HEK293 (cell line): ENCODE results near the gene ZNF385C.
"Not testable (repeated sequence)": the region's sequence is repeated elsewhere in the genome, so short reads cannot be mapped to it uniquely, and the experiment has no call there.

Source experiments
- CTCF ChIA-PET: fragments of 350-600 bp; formaldehyde crosslinking; extraction: SDS; loops from one replicate; lab custom pipeline; 2021; ENCODE audit warnings: antibody characterized with exemption; lab: Yijun Ruan, JAX
- POLR2A ChIA-PET: fragments of 300-600 bp; formaldehyde crosslinking; extraction: SDS; loops from one replicate; lab custom pipeline; 2020; ENCODE audit warnings: antibody characterized with exemption, inconsistent platforms; lab: Yijun Ruan, JAX
- H3K27ac ChIP-seq: fragments of 200-500 bp; sonication (Bioruptor generic); 2 replicates; pipeline ENCODE4 v1.5.1; 2014; ENCODE audit warnings: low read depth, low read length, control low read depth, inconsistent platforms; ENCODE audit errors: extremely low read depth
- H3K36me3 ChIP-seq, 2 experiments: fragments of 200-500 bp in 1 of 2; sonication (Bioruptor generic) in 1 of 2; 1 replicate in 1 of 2; 2 replicates in 1 of 2; pipeline ENCODE4 v1.5.1; 2014 to 2017; ENCODE audit warnings: inconsistent platforms in 2 of 2, low read length in 2 of 2; ENCODE audit not compliant: control insufficient read depth in 2 of 2, insufficient read depth in 1 of 2
- H3K4me1 ChIP-seq: fragments of 200-500 bp; sonication (Bioruptor generic); 2 replicates; pipeline ENCODE4 v1.5.1; 2014; ENCODE audit warnings: mild to moderate bottlenecking, low read length, inconsistent platforms; ENCODE audit not compliant: control insufficient read depth, insufficient read depth
- H3K4me3 ChIP-seq: 2 replicates; pipeline ENCODE4 v1.5.1; 2011; ENCODE audit warnings: low read depth, mild to moderate bottlenecking, control low read depth, low read length, moderate library complexity
- H3K9me3 ChIP-seq: fragments of 200-500 bp; sonication (Bioruptor generic); 2 replicates; pipeline ENCODE4 v1.5.1; 2014; ENCODE audit warnings: low read depth, low read length, inconsistent platforms; ENCODE audit not compliant: control insufficient read depth, insufficient read depth
- GLIS1 ChIP-seq: fragments of 450-650 bp; formaldehyde crosslinking; IDR thresholded peaks from 2 replicates; pipeline ENCODE4 v1.5.1; 2016; ENCODE audit warnings: missing biosample characterization, missing genetic modification characterization
- HOXC10 ChIP-seq: sonication (generic); formaldehyde crosslinking; IDR thresholded peaks from 2 replicates; pipeline ENCODE4 v1.8.1; 2023; ENCODE audit warnings: mild to moderate bottlenecking, missing genetic modification reagents
- KLF1 ChIP-seq: fragments of 450-650 bp; formaldehyde crosslinking; IDR thresholded peaks from 2 replicates; pipeline ENCODE4 v1.5.1; 2016; ENCODE audit warnings: missing biosample characterization, missing genetic modification characterization
- PRDM2 ChIP-seq: fragments of 450-650 bp; formaldehyde crosslinking; IDR thresholded peaks from 2 replicates; pipeline ENCODE4 v1.5.1; 2016; ENCODE audit warnings: missing biosample characterization, missing genetic modification characterization, borderline replicate concordance
- SCRT2 ChIP-seq: fragments of 450-650 bp; formaldehyde crosslinking; IDR thresholded peaks from 2 replicates; pipeline ENCODE4 v1.5.1; 2016; ENCODE audit warnings: missing biosample characterization, missing genetic modification characterization
- ZBTB17 ChIP-seq: fragments of 450-650 bp; formaldehyde crosslinking; IDR thresholded peaks from 2 replicates; pipeline ENCODE4 v1.5.1; 2016; ENCODE audit warnings: missing biosample characterization, missing genetic modification characterization
- ZNF10 ChIP-seq: fragments of 450-650 bp; formaldehyde crosslinking; IDR thresholded peaks from 2 replicates; pipeline ENCODE4 v1.5.1; 2017; ENCODE audit warnings: missing biosample characterization, missing genetic modification characterization
- ZNF140 ChIP-seq: fragments of 450-650 bp; formaldehyde crosslinking; IDR thresholded peaks from 2 replicates; pipeline ENCODE4 v1.5.1; 2016; ENCODE audit warnings: missing biosample characterization, missing genetic modification characterization
- ZNF184 ChIP-seq: fragments of 450-650 bp; IDR thresholded peaks from 2 replicates; pipeline ENCODE4 v1.5.1; 2018; ENCODE audit warnings: missing biosample characterization, mild to moderate bottlenecking, missing genetic modification characterization
- ZNF280D ChIP-seq: fragments of 450-650 bp; formaldehyde crosslinking; IDR thresholded peaks from 2 replicates; pipeline ENCODE4 v1.5.1; 2016; ENCODE audit warnings: missing biosample characterization, missing genetic modification characterization
- ZNF426 ChIP-seq: fragments of 450-650 bp; formaldehyde crosslinking; IDR thresholded peaks from 2 replicates; pipeline ENCODE4 v1.5.1; 2017; ENCODE audit warnings: missing biosample characterization, missing genetic modification characterization, mild to moderate bottlenecking, inconsistent platforms, moderate library complexity
- ZNF473 ChIP-seq: fragments of 450-650 bp; formaldehyde crosslinking; IDR thresholded peaks from 2 replicates; pipeline ENCODE4 v1.5.1; 2017; ENCODE audit warnings: missing biosample characterization, missing genetic modification characterization
- ZNF514 ChIP-seq: fragments of 450-650 bp; formaldehyde crosslinking; IDR thresholded peaks from 2 replicates; pipeline ENCODE4 v1.5.1; 2016; ENCODE audit warnings: missing biosample characterization, missing genetic modification characterization
- ZNF585B ChIP-seq: fragments of 450-650 bp; formaldehyde crosslinking; IDR thresholded peaks from 2 replicates; pipeline ENCODE4 v1.5.1; 2016; ENCODE audit warnings: missing biosample characterization, missing genetic modification characterization
- ZNF600 ChIP-seq: fragments of 450-650 bp; formaldehyde crosslinking; IDR thresholded peaks from 2 replicates; pipeline ENCODE4 v1.5.1; 2016; ENCODE audit warnings: missing biosample characterization, missing genetic modification characterization
- ZNF629 ChIP-seq: fragments of 450-650 bp; formaldehyde crosslinking; IDR thresholded peaks from 2 replicates; pipeline ENCODE4 v1.5.1; 2017; ENCODE audit warnings: missing biosample characterization, missing genetic modification characterization
- ZNF707 ChIP-seq: fragments of 450-650 bp; formaldehyde crosslinking; IDR thresholded peaks from 2 replicates; pipeline ENCODE4 v1.5.1; 2016; ENCODE audit warnings: missing biosample characterization, missing genetic modification characterization
- ZNF747 ChIP-seq: fragments of 450-650 bp; formaldehyde crosslinking; IDR thresholded peaks from 2 replicates; pipeline ENCODE4 v1.5.1; 2016; ENCODE audit warnings: missing biosample characterization, missing genetic modification characterization
- ZNF791 ChIP-seq: fragments of 450-650 bp; formaldehyde crosslinking; IDR thresholded peaks from 2 replicates; pipeline ENCODE4 v1.5.1; 2016; ENCODE audit warnings: missing biosample characterization, missing genetic modification characterization

The ZNF385C gene

GRCh38 chr17:42023524-42024349, 74.5 kb downstream of the ZNF385C start:
- Histone ChIP-seq H3K27ac (no peak overlapping the region), H3K9me3 (no peaks in the 10 kb centered on the region), H3K4me1 (no peaks in the 10 kb centered on the region), H3K4me3 (no peak overlapping the region), H3K36me3 (peaks cover 23 to 48% of the 10 kb centered on the region in 2 experiments; a peak in 2 of 3 replicates)
- 0 out of 2 replicates have a peak, but pooled peaks have one; percentile 19 for TF ChIP-seq SCRT2 (tag by site-specific recombination)
- no peak for TF ChIP-seq ZNF747 (tag by site-specific recombination)
- TF ChIP-seq ZNF600 (tag by site-specific recombination) = peak; percentile 61; the same call in 1 of the 2 replicates
- 0 out of 2 replicates have a peak, but pooled peaks have one; percentile 23 for TF ChIP-seq GLIS1
- POLR2A ChIA-PET = interaction anchor here (0.5 to 2.2 kb wide), 4 partner anchors 58 to 233 kb away, joined by 3 to 7 read pairs (median 4); partner anchors contain the start of gene CNP
- CTCF ChIA-PET = interaction anchor here (0.6 to 12.6 kb wide), 13 partner anchors 13 to 300 kb away, joined by 3 to 260 read pairs (median 10); partner anchors contain the start of genes CNP, DHX58, HSPB9 and KAT2A

- H3K36me3 ChIP-seq = peaks cover 23 to 43% of the 10 kb centered on the region in 2 experiments; a peak in 2 of 3 replicates
- H3K9me3 ChIP-seq, H3K4me1 ChIP-seq, H3K27ac ChIP-seq: not testable (repeated sequence)
- TF ChIP-seq ZBTB17 = peak; percentile 37; the same call in 1 of the 2 replicates
- POLR2A ChIA-PET = interaction anchor here (0.6 to 5.4 kb wide), 11 partner anchors 6 to 332 kb away, joined by 3 to 50 read pairs (median 3); partner anchors contain the start of genes CNP, EIF1, JUP and KAT2A
- peak overlapping the region; percentile 93 for H3K4me3 ChIP-seq
- CTCF ChIA-PET = interaction anchor here (0.7 to 12.6 kb wide), 14 partner anchors 9 to 497 kb away, joined by 3 to 260 read pairs (median 8); partner anchors contain the start of genes CNP, DHX58, HSPB9 and KAT2A
These were observed 77.4 kb downstream of the ZNF385C start for GRCh38 chr17:42020845-42021244.

GRCh38 chr17:42019509-42020404, 78.5 kb downstream of the ZNF385C start, which contains the start of gene NKIRAS2:
Gene NKIRAS2 (plus strand): TSS chr17:42020090. CDS start chr17:42021578, 1,488 bp downstream.
- Histone ChIP-seq H3K36me3 (peaks cover 27 to 40% of the 10 kb centered on the region in 2 experiments; a peak in 2 of 3 replicates), H3K27ac (peak within 1 kb of the TSS; percentile 69; the same call in 1 of the 2 replicates), H3K4me1 (peaks cover 3% of the 10 kb centered on the region; the same call in 1 of the 2 replicates), H3K4me3 (peak within 1 kb of the TSS; percentile 93), H3K9me3 (no peaks in the 10 kb centered on the region)
- ChIA-PET CTCF (interaction anchor here (0.6 to 12.6 kb wide), 26 partner anchors 10 to 805 kb away, joined by 3 to 260 read pairs (median 4); partner anchors contain the start of genes BECN1, CNP, DHX58 and HSPB9), POLR2A (interaction anchor here (0.7 to 5.4 kb wide), 17 partner anchors 7 to 331 kb away, joined by 3 to 50 read pairs (median 3); partner anchors contain the start of genes CNP, EIF1, JUP and KAT2A)
- TF ChIP-seq PRDM2 (no peak), HOXC10 (CRISPR knock-in tag) (no peak), ZNF280D (no peak), ZNF585B (tag by site-specific recombination) (no peak), ZNF140 (no peak), ZNF10 (tag by site-specific recombination) (no peak; the same call in 1 of the 2 replicates), ZNF473 (tag by site-specific recombination) (no peak), ZNF629 (peak; percentile 67; the same call in 1 of the 2 replicates), ZNF514 (tag by site-specific recombination) (no peak), ZNF791 (tag by site-specific recombination) (no peak), ZNF707 (no peak), KLF1 (tag by site-specific recombination) (no peak), ZNF184 (no peak; the same call in 1 of the 2 replicates), ZNF426 (tag by site-specific recombination) (no peak)
